GM21390 (cell line): ENCODE results near the gene CFAP58.

Experiments
- ATAC-seq: cut with Tn5 transposase; IDR thresholded peaks from one replicate; pipeline ENCODE4 v1.9.1; 2021; ENCODE audit not compliant: unreplicated experiment

The CFAP58 gene

DNA sequence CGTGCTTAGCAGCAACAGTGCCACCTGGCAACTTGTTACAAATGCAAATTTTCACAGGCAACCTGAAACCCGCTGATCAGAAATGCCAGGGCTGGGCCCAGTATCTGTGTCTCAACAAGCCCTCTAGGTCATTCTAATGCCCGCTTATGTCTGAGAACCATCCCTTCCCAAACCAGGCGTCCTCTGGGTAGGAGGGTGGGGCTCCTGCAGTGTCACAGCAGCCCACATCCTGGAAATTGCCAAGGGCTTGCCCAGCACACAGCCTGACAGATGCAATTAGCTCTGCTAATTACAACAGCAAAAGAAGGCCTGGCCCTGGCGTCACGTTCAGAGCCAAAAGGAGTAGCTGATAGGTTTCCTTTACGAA lies 31.2 kb upstream of the CFAP58 start:
- peak; percentile 46 for ATAC-seq

DNA sequence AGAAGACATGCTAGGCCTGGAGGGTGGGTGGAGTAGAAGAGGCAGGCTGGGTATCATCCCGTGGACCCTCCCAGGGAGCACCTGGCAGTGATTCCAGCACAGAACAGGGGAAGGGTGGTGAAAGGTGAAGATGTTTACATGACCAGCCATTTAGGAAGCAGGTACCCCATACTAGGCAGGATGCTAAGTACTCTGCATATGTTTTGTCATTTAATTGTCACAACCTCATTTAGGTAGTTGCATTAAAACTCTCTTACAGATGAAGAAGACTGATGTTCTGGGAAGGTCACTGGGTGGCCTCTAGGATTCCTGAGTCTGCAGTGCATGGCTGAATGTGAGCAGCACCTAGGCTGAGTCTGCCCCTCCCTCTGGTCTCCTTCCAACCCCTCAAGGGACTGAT lies 30.5 kb upstream of the CFAP58 start:
- no peak for ATAC-seq

DNA sequence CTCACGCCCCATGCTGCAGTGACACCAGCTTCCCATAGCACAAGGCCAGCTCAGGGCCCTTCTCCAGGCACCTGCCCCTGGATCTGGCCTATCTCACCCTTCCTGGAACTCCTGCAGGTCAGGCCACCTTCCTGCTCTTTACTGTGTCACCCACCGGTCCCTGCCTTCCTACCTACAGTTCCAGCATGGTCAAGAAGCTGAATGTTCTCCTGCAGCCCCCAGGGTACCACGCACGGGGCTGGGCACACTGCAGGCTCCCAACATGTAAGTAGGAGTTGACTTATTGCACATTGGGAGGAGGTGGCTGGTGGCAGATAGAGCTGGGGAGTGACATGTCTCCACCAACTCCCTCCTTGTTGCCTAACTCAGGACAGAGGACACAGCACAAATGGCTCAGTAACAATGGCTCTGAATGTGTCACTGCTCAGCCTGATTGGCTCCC lies 29.9 kb upstream of the CFAP58 start:
- ATAC-seq: no peak

DNA sequence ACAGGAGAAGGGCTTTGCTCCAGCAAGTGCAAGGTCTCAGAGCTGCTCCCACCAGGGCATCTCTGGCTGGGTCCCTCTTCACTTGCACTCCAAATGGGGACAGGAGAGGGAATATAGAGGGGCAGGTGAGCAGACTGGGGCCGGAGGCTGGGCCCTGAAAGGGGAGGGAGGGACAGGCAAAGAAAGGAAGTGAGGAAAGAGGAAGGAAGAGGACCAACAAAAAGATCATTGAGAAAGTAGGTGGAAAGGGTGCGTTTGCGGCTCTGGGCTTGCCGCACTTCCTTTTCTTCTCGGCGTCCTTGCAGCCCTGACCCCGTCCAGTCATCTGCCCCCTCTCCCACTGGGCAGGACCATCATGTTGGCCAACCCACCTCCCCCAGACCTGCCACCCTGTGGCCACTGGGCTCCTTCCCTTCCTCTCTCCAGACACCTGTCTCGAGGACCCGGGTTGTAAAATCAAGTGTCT lies 29.4 kb upstream of the CFAP58 start:
- ATAC-seq: no peak

DNA sequence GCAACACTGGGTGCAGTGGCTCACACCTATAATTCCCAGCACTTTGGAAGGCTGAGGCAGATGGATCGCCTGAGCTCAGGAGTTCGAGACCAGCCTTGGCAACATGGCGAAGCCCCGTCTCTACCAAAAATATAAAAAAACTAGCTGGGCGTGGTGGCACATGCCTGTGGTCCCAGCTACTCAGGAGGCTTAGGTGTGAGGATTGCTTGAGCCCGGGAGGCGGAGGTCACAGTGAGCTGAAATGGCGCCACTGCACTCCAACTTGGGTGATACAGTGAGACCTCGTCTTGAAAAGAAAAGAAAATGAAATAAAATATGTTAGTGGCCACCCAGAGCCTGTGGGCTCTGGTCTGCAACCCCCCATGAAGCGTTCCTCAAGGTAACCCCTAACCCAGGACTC lies 28.7 kb upstream of the CFAP58 start:
- ATAC-seq: no peak

DNA sequence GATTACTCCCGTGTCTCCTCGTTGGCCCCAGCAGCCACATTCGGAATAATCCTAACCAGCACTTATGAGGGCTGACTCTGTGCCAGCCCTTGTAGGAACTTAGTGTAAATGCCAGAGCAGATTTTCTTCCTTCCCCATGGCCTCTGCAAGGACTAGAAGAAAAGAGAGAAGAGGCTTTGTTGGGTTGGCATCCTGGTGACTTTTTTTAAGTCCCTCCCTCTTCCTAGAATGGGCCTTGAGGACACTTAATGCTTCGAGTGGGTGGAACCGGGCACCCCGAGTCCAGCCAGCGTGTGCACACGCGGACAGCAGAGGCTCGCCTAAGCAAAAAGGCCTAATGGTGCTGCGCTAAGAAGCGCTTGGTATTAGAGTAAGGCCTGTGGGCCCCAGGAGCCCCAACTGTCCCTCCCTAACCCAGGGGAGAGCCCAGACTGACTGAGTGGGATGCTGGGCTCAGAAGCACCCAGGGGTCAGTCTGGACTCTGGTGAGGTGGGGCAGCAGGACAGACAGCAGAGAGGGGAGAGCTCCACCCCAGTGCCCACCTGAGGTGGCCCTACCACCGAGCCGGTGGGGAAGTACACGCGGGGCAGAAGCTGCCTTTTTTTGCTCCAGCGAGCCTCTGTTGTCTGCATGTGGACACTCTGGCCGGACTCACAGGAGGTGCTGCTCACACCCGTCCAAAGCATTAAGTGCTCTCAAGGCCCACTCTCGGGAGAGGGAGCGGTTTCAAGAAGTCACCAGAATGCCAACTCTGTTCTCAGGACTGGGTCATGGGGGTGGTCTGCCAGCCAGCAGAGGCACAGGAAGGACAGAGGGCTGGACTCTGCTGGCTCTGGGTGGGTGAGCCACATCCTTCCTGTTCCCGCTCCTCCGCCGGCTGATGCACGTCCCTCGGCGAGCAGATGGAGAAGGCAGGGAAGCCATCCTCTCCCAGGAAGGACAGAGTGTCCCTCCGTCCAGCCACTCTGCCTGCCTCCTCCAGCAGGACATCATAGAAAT lies 27.9 kb upstream of the CFAP58 start:
- ATAC-seq: no peak

DNA sequence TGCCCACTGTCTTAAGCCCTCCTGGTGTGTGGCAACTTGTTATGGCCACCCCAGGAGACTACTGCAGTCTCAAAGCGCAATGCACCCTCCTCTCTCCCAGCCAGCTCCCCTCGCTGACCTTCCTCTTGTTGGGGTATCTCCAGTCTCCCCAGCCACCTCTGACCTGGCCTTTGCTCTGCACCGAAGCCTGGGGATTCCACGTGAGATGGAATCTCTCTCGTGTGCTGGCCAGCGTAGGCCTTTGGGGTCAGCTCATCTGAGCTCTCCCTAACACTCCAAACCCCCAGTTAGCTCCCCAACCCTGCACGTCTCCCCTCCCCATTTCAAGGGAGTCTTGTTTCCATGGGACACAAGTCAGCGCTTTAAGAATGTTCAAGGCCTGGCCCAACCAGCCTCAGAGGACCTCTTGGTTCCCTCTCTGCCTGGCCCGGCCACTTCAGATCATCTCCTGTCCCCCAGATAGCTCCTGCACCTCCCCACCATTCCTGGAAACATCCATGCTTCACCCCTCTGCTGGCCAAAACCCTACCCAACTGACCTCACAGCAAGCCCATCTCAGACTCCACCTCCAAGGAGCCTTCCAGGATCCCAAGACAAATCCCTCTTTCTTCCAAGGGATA lies 26.5 kb upstream of the CFAP58 start:
- ATAC-seq: no peak

DNA sequence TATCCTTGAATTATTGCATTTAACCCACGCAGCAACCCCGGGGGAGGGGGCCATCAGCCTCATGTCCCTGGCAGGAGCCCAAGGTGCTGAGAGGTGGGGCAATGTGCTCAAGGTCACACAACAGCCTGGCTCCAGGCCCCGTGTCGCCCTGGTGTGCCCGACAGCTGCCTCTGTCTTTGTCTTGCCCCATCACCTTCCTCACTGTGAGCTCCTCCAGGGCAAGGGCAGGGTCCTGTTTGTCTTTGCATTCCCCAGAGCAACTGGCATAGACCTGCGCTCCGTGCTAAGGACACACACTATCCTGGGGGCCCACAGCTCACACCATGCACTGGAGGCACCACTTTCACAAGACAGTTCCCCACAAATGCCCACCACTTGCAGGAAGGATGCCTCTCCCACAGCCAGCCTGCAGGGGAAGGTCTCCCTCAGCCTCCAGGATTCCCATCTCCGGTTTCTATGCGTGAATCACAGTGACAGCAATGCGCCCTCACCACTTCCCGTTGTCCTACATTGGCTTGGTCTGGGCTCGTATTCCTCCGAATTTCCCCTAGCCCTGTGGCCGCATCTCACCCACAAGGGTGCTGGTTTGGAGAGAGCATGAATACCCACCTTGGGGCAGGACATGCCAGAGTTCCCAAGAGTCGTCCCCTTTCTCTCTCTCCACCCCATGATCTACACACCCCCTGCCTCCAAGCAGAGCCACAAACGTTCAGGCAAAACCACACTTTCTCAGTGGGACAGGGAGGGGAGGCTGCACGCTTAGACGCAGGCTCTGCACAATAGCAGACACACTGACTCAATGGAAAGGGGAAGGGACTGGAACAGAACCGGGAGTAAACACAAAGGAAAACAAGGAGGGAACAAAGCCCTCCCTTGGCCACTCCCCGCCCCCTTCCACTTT lies 25.6 kb upstream of the CFAP58 start:
- ATAC-seq: no peak

DNA sequence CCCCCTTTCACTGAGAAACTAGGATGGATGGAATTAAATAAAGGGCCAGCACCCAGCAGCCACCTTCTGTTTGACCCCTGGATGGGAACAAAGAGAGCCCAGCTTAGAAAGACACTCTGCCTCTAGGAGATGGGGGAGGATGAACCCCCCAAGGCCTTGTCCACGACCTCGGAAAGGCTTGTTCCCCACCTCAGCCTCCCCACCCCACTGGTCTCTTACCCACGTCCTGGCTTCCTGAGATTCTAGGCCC lies 25.1 kb upstream of the CFAP58 start:
- peak; percentile 4 for ATAC-seq

DNA sequence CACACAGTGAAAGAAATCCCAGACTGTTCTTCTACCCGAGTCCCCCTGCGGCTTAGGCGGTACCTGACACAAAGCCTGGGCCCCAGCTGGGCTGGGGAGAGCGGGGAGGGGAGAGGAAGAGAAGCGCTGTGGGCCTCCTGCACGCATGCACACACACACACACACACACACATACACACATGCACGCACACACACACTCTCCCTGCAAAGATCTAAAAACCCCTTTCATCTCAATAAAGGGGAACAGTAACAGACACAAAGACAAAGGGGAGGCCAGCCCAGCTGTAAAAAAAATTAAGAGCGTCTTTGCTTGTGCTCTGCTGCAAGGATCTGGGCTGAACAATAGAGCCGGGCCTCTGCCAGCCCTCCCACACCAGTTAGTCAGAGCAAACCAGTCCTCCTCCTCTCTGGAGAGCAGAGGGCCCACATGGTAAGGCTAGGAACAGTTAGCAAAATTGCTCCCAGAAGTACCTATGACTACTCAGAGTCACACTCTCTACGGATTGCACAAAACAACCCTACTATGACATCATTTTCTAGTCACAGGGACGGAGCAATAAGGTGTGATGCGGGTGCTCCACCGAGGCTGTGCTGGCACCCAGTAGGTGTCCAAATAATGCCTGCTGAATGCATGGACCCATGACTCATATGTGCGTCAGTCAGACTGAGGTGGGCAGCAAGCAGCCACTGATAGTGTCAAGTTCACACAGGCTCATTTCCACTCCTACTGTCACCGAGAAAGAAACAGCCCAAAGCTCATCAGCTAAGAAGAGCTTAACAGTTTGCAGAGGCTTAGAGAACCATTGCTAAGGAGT lies 24.5 kb upstream of the CFAP58 start:
- ATAC-seq: peak; percentile 50

DNA sequence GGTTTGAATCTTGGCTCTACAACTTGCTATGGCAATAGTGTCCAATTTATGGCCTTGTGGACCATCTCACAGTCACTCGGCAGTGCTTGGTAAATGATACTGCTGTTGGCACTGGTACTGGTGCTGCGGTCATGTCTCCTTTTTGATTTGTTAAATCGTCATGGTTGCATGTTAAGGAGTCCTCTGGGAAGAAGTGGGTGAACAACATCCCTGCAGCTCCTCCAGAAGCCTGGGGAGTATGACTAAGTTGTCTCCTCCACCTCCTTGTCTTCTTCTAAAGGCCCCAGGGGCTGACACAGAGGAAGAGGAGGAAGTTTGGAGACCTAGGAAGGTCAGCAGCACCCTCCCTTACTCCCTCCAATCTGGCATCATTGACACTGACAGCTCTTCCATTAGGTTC lies 23.9 kb upstream of the CFAP58 start:
- ATAC-seq: no peak

DNA sequence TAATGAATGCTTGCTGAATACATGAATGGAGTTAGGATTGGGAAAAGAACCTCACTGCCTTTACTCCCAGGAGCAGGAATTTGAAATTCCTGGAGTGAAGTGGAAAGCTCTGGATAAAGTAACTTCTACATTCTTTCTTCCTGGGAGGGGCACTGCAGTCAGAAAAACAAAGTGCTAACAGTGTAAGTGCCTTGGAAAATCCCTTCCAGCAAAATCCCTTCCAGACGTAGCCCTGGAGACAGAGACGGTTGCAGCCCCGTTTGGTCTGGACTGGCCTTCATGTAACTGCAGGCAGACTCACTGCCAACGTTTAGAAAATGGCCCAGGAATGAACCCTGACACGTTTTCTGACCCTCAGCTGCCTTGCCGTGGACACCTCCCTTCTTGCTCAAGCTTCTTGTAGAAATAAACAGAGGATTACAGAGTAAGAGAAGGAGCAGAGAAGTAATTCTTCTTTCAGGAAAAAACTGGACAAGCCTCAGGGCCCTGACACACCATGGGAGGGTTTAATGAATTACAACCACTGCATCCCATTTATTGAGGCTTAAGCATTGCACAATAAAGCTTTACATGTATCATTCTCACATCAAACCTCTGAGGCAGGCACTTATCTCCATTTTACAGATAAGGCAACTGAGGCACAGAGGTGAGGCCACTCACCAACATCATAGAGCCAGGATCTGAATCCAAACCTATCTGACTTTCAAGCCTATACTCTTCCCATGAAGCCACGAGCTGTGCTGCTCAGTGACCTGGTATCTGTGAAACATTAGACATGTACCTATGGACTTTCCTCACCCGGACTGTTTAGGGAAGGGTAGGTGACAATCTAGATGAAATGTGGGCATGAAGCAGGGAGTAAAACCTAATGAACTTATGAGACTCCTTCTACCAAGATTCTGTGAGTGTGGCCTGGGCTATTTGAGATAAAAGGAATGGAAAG lies 23.2 kb upstream of the CFAP58 start:
- ATAC-seq: no peak

DNA sequence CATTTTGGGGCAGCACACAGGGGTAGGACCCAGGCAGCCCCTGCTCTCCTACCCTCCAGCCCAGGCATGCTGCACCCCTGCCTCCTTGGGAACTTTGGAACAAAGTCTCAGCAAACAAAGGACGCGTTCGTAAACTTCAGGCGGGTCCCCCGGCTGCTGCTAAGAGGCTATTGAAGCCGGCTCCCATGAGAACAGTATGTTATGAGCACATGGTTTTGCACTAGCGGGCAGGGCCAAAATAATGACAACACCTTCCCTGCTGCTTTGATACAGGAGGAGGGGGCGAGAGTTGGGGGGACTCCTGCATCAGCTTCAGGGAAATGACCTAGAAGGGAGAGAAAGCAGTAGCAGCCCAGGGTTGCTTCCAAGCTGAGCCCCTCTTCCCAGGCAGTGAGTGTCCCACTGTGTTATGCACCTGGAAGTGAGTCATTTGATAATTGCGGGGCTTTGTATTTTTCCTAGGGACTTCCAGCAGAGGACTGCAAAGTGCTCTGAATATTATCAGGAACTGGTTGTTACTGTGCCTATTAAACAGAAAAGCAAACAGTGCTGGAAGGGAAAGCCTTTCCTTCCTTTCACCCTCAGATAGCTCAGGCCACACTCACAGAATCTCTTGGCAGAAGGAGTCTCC lies 22.3 kb upstream of the CFAP58 start:
- no peak for ATAC-seq

DNA sequence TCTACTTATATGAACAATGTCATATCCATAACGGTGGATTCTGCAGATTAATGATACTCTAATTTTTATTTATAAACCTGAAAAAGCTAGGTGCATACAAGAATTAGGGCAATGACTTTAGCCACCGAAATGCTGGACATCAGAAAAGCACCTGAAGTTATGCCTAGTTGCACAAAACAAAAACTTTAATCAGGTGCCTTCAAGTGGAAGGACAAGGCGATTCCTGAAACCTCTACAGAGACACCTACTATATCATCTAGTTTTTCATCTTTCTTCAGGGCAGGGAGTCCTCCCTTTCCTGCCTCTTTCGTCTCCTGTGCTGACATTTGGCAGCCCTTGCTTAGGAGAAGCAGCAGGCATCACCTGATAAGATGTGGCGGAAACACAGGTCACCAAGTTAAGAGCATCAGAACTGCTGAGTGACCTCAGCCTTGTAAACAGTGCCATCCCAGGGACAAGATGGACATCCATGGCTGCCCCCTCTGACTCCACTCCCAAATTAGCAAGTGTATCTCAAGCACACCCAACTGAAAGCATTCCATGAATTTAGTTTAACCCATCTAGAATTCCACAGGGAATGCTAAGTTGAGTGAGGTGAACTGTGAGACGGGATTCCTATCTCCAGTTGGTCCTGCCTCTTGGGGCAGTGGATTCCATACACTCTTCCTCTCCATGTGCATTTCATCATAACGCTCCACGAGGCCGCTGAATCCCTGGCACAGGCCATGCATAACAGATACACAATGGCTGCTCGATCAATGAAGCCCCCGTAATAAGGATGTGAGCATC lies 21.2 kb upstream of the CFAP58 start:
- ATAC-seq: no peak

DNA sequence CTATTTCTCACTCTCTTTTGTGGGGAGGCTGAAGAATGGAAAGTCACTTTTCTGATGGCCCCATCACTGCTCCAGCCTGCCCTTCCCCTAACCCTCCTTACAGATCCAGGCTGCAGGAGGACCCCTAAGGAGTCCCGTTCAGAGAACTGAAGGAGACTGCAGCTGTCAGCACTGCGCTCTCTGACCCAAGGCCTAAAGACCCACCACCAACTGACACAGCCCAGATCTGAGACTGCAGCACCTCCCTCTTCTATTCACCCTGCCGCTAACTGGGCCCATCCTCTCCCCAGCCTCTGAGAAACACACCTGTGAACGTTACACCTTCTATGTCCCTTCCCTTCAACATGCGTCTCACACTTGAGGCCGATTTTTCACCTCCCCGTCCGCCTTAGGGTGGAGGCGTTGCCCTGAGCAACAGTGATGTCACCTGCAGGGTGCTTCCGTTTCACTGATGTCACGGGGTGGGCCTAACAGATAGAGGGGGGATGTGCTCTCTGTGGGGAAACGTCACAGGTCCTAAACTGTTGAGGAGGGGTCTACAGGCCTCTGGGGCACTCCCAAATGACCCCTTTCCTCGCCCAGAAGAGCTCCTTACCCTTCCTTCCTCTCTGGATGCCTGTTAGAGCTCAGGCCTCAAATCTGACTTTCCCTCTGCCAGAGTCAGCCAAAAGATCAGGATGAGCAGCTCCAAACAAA lies 20.5 kb upstream of the CFAP58 start:
- no peak for ATAC-seq

DNA sequence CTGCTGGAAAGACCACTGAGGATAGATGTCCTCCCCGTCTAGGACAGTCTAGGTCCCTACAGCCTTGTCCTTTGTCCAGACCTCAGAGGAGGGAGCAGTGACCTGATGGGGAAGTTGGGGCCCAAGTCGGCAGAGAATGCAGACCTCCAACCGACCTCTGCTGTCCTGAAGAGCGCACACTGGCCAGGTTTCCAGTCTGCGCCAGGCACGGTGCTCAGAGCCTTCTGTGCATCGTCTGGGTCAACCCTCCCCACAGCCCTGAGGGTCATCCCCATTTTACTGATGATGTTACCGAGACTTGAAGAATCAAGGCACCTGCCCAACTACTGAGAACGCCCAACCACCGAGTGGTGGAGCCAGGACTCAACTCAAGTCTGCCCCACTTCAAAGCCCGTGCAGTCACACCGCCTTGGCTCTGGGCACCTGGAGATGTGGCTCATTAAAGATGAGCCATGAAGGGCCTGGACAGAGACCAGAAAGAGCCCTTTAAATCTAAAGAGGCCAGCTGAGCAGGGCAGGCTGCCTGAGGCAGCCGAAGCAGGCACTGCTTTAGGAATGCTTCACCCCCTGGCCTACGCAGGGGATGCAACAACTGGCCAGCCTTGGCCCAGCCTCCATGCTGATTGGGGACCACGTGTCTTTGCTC lies 19.8 kb upstream of the CFAP58 start:
- no peak for ATAC-seq

DNA sequence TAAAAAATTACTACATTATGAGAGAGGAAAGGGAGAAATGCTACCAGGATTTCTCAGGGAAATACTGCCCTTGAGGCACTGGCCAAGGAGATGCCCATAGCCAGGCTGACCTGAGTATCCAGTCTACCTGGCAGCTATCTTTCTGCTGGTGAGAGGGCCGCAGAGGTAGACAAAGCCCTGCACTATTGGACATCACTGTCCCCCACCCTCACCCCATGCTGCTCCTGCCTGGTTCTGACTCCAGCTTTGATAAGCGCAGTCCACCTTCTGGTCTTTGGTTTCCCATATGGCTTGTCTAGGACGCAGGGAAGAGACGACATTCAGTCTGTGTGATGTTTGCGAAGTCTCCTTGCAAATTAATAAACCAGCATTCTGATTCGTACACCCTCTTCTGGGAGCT lies 19.1 kb upstream of the CFAP58 start:
- ATAC-seq: no peak
